Activated naive CD4-positive, alpha-beta T cell (primary cell): ENCODE measurements around the gene N4BP2.
"Not testable (repeated sequence)": the region's sequence is repeated elsewhere in the genome, so short reads cannot be mapped to it uniquely, and the experiment has no call there.

ENCODE experiments used
- DNase-seq, 4 experiments: peaks; one replicate each; lab custom pipeline; 2025; lab: John Stamatoyannopoulos, UW

The N4BP2 gene

GRCh38 chr4:40087799-40088366 lies 31.2 kb downstream of the N4BP2 start:
- no peak for DNase-seq

GRCh38 chr4:40093400-40093799 lies 36.8 kb downstream of the N4BP2 start:
- DNase-seq = not testable (repeated sequence)

- no peak for DNase-seq
These were observed 42.4 kb downstream of the N4BP2 start for GRCh38 chr4:40099010-40099409.

GRCh38 chr4:40107150-40107549 lies 50.5 kb downstream of the N4BP2 start:
- DNase-seq = not testable (repeated sequence)

- DNase-seq = no peak
These were observed 55.6 kb downstream of the N4BP2 start for GRCh38 chr4:40112027-40112792.

- no peak for DNase-seq
These were observed 57.6 kb downstream of the N4BP2 start for GRCh38 chr4:40114206-40114605.

GRCh38 chr4:40118861-40119260 lies 62.2 kb downstream of the N4BP2 start:
- no peak for DNase-seq

- no peak for DNase-seq
These were observed 62.7 kb downstream of the N4BP2 start for GRCh38 chr4:40119344-40119743.

GRCh38 chr4:40121515-40121914 lies 64.9 kb downstream of the N4BP2 start:
- no peak for DNase-seq

GRCh38 chr4:40122941-40123340 lies 66.3 kb downstream of the N4BP2 start:
- DNase-seq = no peak

GRCh38 chr4:40124690-40125089 lies 68.0 kb downstream of the N4BP2 start:
- no peak for DNase-seq

- no peak for DNase-seq
These were observed 73.9 kb downstream of the N4BP2 start for GRCh38 chr4:40130401-40131036.

- no peak for DNase-seq
These were observed 76.2 kb downstream of the N4BP2 start for GRCh38 chr4:40132816-40133215.

- DNase-seq = no peak
These were observed 77.7 kb downstream of the N4BP2 start for GRCh38 chr4:40134206-40134917.

GRCh38 chr4:40136202-40136601 lies 79.6 kb downstream of the N4BP2 start:
- DNase-seq = not testable (repeated sequence)

- no peak for DNase-seq
These were observed 83.5 kb downstream of the N4BP2 start for GRCh38 chr4:40140196-40140595.

GRCh38 chr4:40140597-40140996 lies 83.9 kb downstream of the N4BP2 start:
- DNase-seq = not testable (repeated sequence)

GRCh38 chr4:40143926-40144508 lies 87.4 kb downstream of the N4BP2 start:
- DNase-seq = no peak

GRCh38 chr4:40144716-40145115 lies 88.1 kb downstream of the N4BP2 start:
- DNase-seq = no peak

GRCh38 chr4:40147490-40147889 lies 90.8 kb downstream of the N4BP2 start:
- DNase-seq = not testable (repeated sequence)

GRCh38 chr4:40149960-40150385 lies 93.3 kb downstream of the N4BP2 start:
- DNase-seq = peak; percentile 2 to 37 (median 14)

GRCh38 chr4:40150932-40151331 lies 94.3 kb downstream of the N4BP2 start:
- DNase-seq = no peak
